GM10248 (cell line): ENCODE measurements around the gene DUSP22.
A peak's percentile ranks its signal among the peaks of the same experiment; 100 is the strongest.

Experiments
- CTCF ChIA-PET: fragments of 300-600 bp; sonication (Branson Sonifier 250); formaldehyde crosslinking; extraction: SDS; loops from one replicate; lab custom pipeline; 2021; ENCODE audit warnings: antibody characterized with exemption; lab: Yijun Ruan, JAX
- POLR2A ChIA-PET: fragments of 350-650 bp; sonication (Branson Sonifier 250); formaldehyde crosslinking; extraction: SDS; loops from one replicate; lab custom pipeline; 2020; ENCODE audit warnings: antibody characterized with exemption; lab: Yijun Ruan, JAX
- DNase-seq: peaks from one replicate; pipeline ENCODE4 v3.0.0; 2012; ENCODE audit errors: extremely low spot score
- CTCF ChIP-seq: IDR thresholded peaks from 2 replicates; pipeline ENCODE4 v1.5.1; 2012; ENCODE audit warnings: mild to moderate bottlenecking, low read depth; ENCODE audit errors: extremely low read depth, missing control alignments, control extremely low read depth

DUSP22 gene

GRCh38 chr6:301929-302705 lies 9.8 kb downstream of the DUSP22 start:
- POLR2A ChIA-PET, result no interaction called here
- TF ChIP-seq CTCF, result no peak
- no peak for DNase-seq
- CTCF ChIA-PET, result interaction anchor here (1.1 to 23.8 kb wide), 7 partner anchors 9 to 111 kb away, joined by 3 to 420 read pairs (median 4); no protein-coding TSS in a partner anchor

GRCh38 chr6:302760-303159 lies 10.5 kb downstream of the DUSP22 start:
- CTCF ChIA-PET, result interaction anchor here (0.9 to 23.8 kb wide), 8 partner anchors 9 to 111 kb away, joined by 3 to 420 read pairs (median 4); no protein-coding TSS in a partner anchor
- no peak for DNase-seq
- TF ChIP-seq CTCF, result no peak
- POLR2A ChIA-PET, result no interaction called here

GRCh38 chr6:303263-303662 lies 11.0 kb downstream of the DUSP22 start:
- POLR2A ChIA-PET, result no interaction called here
- TF ChIP-seq CTCF, result no peak
- CTCF ChIA-PET, result interaction anchor here (0.9 to 23.8 kb wide), 6 partner anchors 10 to 112 kb away, joined by 3 to 420 read pairs (median 5); no protein-coding TSS in a partner anchor

GRCh38 chr6:303948-304558 lies 11.8 kb downstream of the DUSP22 start:
- no peak for DNase-seq
- TF ChIP-seq CTCF, result peak; percentile 42
- POLR2A ChIA-PET, result no interaction called here
- CTCF ChIA-PET, result interaction anchor here (0.9 to 23.8 kb wide), 9 partner anchors 9 to 115 kb away, joined by 3 to 420 read pairs (median 6); no protein-coding TSS in a partner anchor

More at GRCh38 chr6:303263-303662, 11.0 kb downstream of the DUSP22 start:
- DNase-seq, result no peak

GRCh38 chr6:304833-305370 lies 12.6 kb downstream of the DUSP22 start:
- DNase-seq, result no peak
- ChIA-PET POLR2A (interaction anchor here (0.8 to 1.3 kb wide), 7 partner anchors 9 to 89 kb away, joined by 3 to 6 read pairs (median 5); partner anchors contain the start of gene IRF4), CTCF (interaction anchor here (0.9 to 23.8 kb wide), 12 partner anchors 9 to 116 kb away, joined by 3 to 420 read pairs (median 7); no protein-coding TSS in a partner anchor)
- no peak for TF ChIP-seq CTCF
